ENCODE measurements around the gene TOP2B.

- TF ChIP-seq, protein P1, sequence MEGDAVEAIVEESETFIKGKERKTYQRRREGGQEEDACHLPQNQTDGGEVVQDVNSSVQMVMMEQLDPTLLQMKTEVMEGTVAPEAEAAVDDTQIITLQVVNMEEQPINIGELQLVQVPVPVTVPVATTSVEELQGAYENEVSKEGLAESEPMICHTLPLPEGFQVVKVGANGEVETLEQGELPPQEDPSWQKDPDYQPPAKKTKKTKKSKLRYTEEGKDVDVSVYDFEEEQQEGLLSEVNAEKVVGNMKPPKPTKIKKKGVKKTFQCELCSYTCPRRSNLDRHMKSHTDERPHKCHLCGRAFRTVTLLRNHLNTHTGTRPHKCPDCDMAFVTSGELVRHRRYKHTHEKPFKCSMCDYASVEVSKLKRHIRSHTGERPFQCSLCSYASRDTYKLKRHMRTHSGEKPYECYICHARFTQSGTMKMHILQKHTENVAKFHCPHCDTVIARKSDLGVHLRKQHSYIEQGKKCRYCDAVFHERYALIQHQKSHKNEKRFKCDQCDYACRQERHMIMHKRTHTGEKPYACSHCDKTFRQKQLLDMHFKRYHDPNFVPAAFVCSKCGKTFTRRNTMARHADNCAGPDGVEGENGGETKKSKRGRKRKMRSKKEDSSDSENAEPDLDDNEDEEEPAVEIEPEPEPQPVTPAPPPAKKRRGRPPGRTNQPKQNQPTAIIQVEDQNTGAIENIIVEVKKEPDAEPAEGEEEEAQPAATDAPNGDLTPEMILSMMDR (conservative IDR thresholded peaks at IDR 0.05; ENCODE audit: low read length), result no peak
- TF ChIP-seq EZH2phosphoT487 (IDR thresholded peaks at IDR 0.05; ENCODE audit: borderline replicate concordance), result no peak
Observed at GRCh38 chr3:25588441-25589103, 76.1 kb downstream of the TOP2B start.
